ENCODE results near the gene UGGT1.

The UGGT1 gene

GRCh38 chr2:128160616-128161275, 69.7 kb downstream of the UGGT1 start:
- TF ChIP-seq CTCF (IDR thresholded peaks at IDR 0.05): no peak
- no peak for TF ChIP-seq ZFX (IDR thresholded peaks at IDR 0.05; ENCODE audit: borderline replicate concordance)
- no peak overlapping the region for H3K27ac ChIP-seq

- no peak overlapping the region for H3K27ac ChIP-seq
- no peak for TF ChIP-seq ZFX (IDR thresholded peaks at IDR 0.05; ENCODE audit: borderline replicate concordance)
- no peak for TF ChIP-seq CTCF (IDR thresholded peaks at IDR 0.05)
These were observed 71.3 kb downstream of the UGGT1 start for GRCh38 chr2:128162266-128162665.

DNA sequence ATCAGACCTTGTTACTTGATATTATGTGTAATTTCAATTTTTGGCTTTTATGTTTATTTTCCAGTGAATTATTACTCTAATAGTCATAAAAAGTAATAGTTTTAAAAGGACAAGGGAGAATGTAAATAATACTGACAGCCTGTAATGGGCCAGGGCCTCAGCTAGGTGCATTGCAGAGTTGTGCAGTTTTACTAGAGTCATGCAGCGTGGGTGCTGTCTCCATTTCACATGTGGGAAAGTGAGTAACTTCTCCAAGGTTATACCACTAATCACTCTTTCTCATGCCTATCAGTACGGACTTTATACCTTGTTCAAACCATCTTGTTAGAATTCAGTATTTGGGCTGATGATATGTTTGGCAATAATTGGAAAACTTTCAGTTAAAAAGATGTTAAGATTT, 73.3 kb downstream of the UGGT1 start:
- no peak overlapping the region for H3K27ac ChIP-seq
- no peak for TF ChIP-seq CTCF (IDR thresholded peaks at IDR 0.05)
- no peak for TF ChIP-seq ZFX (IDR thresholded peaks at IDR 0.05; ENCODE audit: borderline replicate concordance)

DNA sequence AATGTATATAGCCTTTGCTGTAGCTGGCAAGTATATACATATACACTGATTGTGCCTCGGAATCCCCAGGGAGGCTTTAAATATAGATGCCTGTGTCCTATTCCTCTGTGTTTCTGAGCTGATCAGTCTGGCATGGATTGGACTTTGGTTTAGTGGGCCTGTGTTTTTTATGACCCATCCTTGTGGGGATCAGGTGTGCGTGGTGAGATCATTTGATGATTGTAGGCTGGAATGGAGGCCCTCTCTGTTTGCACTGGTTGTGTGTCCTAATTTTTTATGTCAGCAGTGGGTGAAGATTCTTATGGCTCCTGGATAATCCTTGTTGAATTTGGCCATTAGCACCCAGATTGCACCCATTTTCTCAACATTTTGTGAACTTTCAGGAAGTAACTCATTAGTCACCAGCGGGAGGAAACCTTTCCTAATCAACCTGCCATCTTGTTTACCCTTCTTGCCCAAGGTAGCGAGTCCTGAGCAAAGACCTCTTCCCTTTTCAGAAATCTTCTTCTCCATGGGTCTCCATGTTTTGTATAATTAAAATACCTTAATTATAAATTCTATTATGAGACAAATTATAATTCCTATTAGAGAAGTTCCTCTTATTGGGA, 75.8 kb downstream of the UGGT1 start:
- H3K27ac ChIP-seq: no peak overlapping the region
- TF ChIP-seq ZFX (IDR thresholded peaks at IDR 0.05; ENCODE audit: borderline replicate concordance) (no peak), CTCF (IDR thresholded peaks at IDR 0.05) (no peak)

GRCh38 chr2:128169094-128169493, 78.1 kb downstream of the UGGT1 start:
- H3K27ac ChIP-seq: no peak overlapping the region
- TF ChIP-seq ZFX (IDR thresholded peaks at IDR 0.05; ENCODE audit: borderline replicate concordance): no peak
- TF ChIP-seq CTCF (IDR thresholded peaks at IDR 0.05): no peak

DNA sequence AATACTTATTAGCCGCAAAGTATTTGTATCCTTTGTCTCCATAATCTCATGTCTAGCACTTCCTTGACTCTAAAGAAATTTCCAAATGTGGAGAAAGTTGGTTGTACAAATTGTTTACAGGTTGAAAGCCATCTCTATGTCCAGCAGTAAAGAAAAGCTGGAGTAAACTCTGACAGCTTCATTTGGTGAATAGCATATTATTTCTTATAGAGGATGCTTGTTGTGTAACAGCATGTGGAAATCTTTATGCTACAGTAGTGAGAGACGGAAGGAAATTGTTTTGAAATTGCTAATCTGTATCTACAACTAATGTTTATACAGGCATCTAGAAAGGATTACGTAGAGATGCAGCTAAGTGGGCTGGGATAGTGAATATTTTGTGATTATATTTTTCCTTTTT, 78.5 kb downstream of the UGGT1 start:
- no peak for TF ChIP-seq CTCF (IDR thresholded peaks at IDR 0.05)
- no peak for TF ChIP-seq ZFX (IDR thresholded peaks at IDR 0.05; ENCODE audit: borderline replicate concordance)
- H3K27ac ChIP-seq: no peak overlapping the region

DNA sequence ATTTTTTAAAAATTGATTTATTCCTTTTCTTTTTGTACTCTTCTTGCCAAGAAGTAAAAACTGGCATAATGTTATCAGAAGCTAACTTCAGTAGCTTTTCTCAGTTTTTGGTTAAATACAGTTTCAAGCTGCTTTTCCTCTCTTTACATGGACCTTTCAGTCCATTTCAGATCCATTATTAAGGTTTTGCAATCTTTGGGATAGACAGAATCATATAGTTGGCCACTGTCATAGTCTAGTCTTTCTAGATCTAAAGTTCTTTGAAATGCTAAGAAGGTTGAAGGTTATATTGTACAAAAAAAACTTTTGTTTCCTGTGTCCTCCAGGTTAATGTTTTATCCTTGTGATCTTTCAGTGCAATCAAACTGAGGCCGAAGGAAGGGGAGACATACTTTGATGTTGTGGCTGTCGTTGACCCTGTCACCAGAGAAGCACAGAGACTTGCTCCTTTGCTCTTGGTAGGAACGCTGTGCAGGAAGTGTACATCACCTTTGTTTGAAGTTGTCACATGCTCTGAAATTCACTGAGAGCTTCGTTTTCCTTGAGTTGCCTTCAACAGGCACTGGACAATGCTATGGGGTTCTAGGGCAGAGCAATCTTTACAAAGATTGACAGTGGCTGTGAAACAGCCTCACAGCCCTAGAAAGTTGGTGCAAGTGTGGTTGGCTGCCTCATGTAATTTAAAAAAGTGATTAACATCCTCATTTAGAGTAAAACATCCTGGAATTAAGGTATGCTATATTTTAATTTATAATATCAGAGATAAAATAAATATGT, 79.1 kb downstream of the UGGT1 start:
- H3K27ac ChIP-seq: no peak overlapping the region
- TF ChIP-seq CTCF (IDR thresholded peaks at IDR 0.05): no peak
- no peak for TF ChIP-seq ZFX (IDR thresholded peaks at IDR 0.05; ENCODE audit: borderline replicate concordance)

Measured in 22Rv1 (cell line).